A549 (cell line): ENCODE results near the gene PCNX4. TPM values are rescaled to one million over a fixed set of nuclear protein-coding genes. Genes with fewer than 3 reads are reported as not detected.

Experiments used
- ATAC-seq, 2 experiments: fragments of 200-7000 bp in 1 of 2; fragments of >200 bp in 1 of 2; cut with Nextera tagmentation in 1 of 2; cut with Tn5 transposase in 1 of 2; 3 replicates each; pipeline versions ENCODE4 v1.8.0 to v1.9.1; 2018 to 2020; ENCODE audit warnings: mild to moderate bottlenecking in 1 of 2, moderate library complexity in 1 of 2
- CTCF ChIA-PET: fragments of 300-600 bp; sonication (Branson Sonifier 250); formaldehyde crosslinking; extraction: SDS; loops from one replicate; lab custom pipeline; 2021; ENCODE audit warnings: antibody characterized with exemption, inconsistent platforms; lab: Yijun Ruan, JAX
- POLR2A ChIA-PET: fragments of 350-600 bp; formaldehyde crosslinking; extraction: SDS; loops from one replicate; lab custom pipeline; 2021; ENCODE audit warnings: antibody characterized with exemption, inconsistent platforms; lab: Yijun Ruan, JAX
- DNase-seq, 2 experiments: peaks; one replicate each; pipeline versions ENCODE4 v3.0.0 to v3.0.0-alpha.2; 2011 to 2016; ENCODE audit warnings: low read depth in 1 of 2, low spot score in 1 of 2
- FAIRE-seq: peaks from 2 replicates; lab custom pipeline; 2011; peaks lifted over from hg19 to GRCh38; lab: Jason Lieb, UNC
- H3K27ac ChIP-seq, 2 experiments: fragments of >200 bp; sonication (Bioruptor Twin); formaldehyde crosslinking; 3 replicates each; pipeline ENCODE4 v1.5.1; 2016 to 2017
- H3K4me1 ChIP-seq: fragments of >200 bp; sonication (Bioruptor Twin); formaldehyde crosslinking; 3 replicates; pipeline ENCODE4 v1.6.1; 2016
- H3K4me2 ChIP-seq: fragments of >200 bp; sonication (Bioruptor Twin); formaldehyde crosslinking; 3 replicates; pipeline ENCODE4 v1.6.1; 2016
- H3K4me3 ChIP-seq: fragments of >200 bp; sonication (Bioruptor Twin); formaldehyde crosslinking; 3 replicates; pipeline ENCODE4 v1.5.1; 2016
- H3K9me3 ChIP-seq: fragments of >200 bp; sonication (Bioruptor Twin); formaldehyde crosslinking; 3 replicates; pipeline ENCODE4 v1.6.1; 2016
- CBX8 ChIP-seq: fragments of 200-600 bp; sonication (generic); IDR thresholded peaks from 2 replicates; pipeline ENCODE4 v1.6.1; 2016
- CHD2 ChIP-seq: fragments of 150-350 bp; IDR thresholded peaks from 2 replicates; pipeline ENCODE4 v1.6.1; 2014; ENCODE audit warnings: low read length; ENCODE audit not compliant: partially characterized antibody
- CHD4 ChIP-seq: fragments of 200-600 bp; sonication (generic); IDR thresholded peaks from 2 replicates; pipeline ENCODE4 v1.6.1; 2016; ENCODE audit warnings: antibody characterized with exemption, mild to moderate bottlenecking, borderline replicate concordance
- HDAC2 ChIP-seq: fragments of 200-600 bp; sonication (generic); IDR thresholded peaks from 2 replicates; pipeline ENCODE4 v1.6.1; 2016
- HOXB5 ChIP-seq: fragments of 250-450 bp; sonication (Bioruptor Pico); IDR thresholded peaks from 2 replicates; pipeline ENCODE4 v1.5.0; 2020; ENCODE audit warnings: mild to moderate bottlenecking, moderate library complexity
- KDM1A ChIP-seq: fragments of 200-600 bp; sonication (generic); IDR thresholded peaks from 2 replicates; pipeline ENCODE4 v1.6.1; 2016; ENCODE audit warnings: low read depth, mild to moderate bottlenecking
- POLR2A ChIP-seq: IDR thresholded peaks from 2 replicates; pipeline ENCODE4 v1.6.1; 2012; ENCODE audit warnings: mild to moderate bottlenecking, low read length
- RAD21 ChIP-seq, 2 experiments: fragments of >200 bp in 1 of 2; sonication (Bioruptor Twin) in 1 of 2; formaldehyde crosslinking in 1 of 2; IDR thresholded peaks in 1 of 2; conservative IDR thresholded peaks in 1 of 2; 2 replicates in 1 of 2; 3 replicates in 1 of 2; pipeline ENCODE4 v1.6.1; 2012 to 2018; ENCODE audit warnings: inconsistent platforms in 1 of 2
- RARB ChIP-seq: fragments of 250-450 bp; sonication (Bioruptor Pico); IDR thresholded peaks from 2 replicates; pipeline ENCODE4 v1.8.0; 2021; ENCODE audit warnings: mild to moderate bottlenecking, moderate library complexity
- RCOR1 ChIP-seq: fragments of 150-350 bp; IDR thresholded peaks from 2 replicates; pipeline ENCODE4 v1.6.1; 2014; ENCODE audit warnings: antibody characterized with exemption, low read length, low read depth
- RNF2 ChIP-seq: fragments of 200-600 bp; sonication (generic); IDR thresholded peaks from 2 replicates; pipeline ENCODE4 v1.6.1; 2016; ENCODE audit warnings: low read depth, mild to moderate bottlenecking, antibody characterized with exemption, moderate library complexity, borderline replicate concordance
- TP53 ChIP-seq: fragments of 250-450 bp; sonication (Bioruptor Pico); IDR thresholded peaks from 2 replicates; pipeline ENCODE4 v1.5.0; 2021; ENCODE audit warnings: mild to moderate bottlenecking, moderate library complexity
- ZFP36 ChIP-seq: fragments of 450-650 bp; IDR thresholded peaks from 2 replicates; pipeline ENCODE4 v1.6.1; 2014; ENCODE audit warnings: borderline replicate concordance; ENCODE audit not compliant: partially characterized antibody
- WGBS: methylation state at CpG from one replicate; pipeline ENCODE4 v1.1.6; 2017; ENCODE audit errors: missing lambda C conversion rate; 5-methylcytosine and 5-hydroxymethylcytosine counted together
- polyA plus RNA-seq, 4 experiments: library from polyadenylated mRNA; depleted of rRNA in 3 of 4; stranded (reverse); fragments of >200 nt; fragmentation: RNase III in 1 of 4; extraction: RNeasy Plus Mini Kit Qiagen cat#74134 plus additional on column Dnase treatment in 1 of 4; gene quantifications; 2 replicates in 3 of 4; 3 replicates in 1 of 4; pipeline ENCODE4 v1.2.3, GENCODE V29; 2011 to 2017
- TF ChIP-seq, protein P1 (sequence below): IDR thresholded peaks from 2 replicates; pipeline ENCODE4 v1.6.1; 2012
- TF ChIP-seq, protein P2 (sequence below): fragments of >200 bp; sonication (Bioruptor Twin); formaldehyde crosslinking; IDR thresholded peaks from 2 replicates; pipeline ENCODE4 v1.6.1; 2016
- TF ChIP-seq, protein P3 (sequence below): IDR thresholded peaks from 2 replicates; pipeline ENCODE4 v1.6.1; 2012

Gene PCNX4
- polyA plus RNA-seq, 2 of the 4 experiments (the other 2 are of a cell fraction), result 24.2 to 51.0 TPM

GRCh38 chr14:60217713-60218112 lies 126.0 kb downstream of the PCNX4 start:
- WGBS, result 58% methylated on average over 3 of the region's 3 CpGs
- ATAC-seq (no peak), FAIRE-seq (no peak), DNase-seq (no peak)
- ChIA-PET POLR2A (no interaction called here), CTCF (interaction anchor here (1.3 kb wide), 1 partner anchor 34 kb away, joined by 3 read pairs; no protein-coding TSS in a partner anchor)
- no peak for TF ChIP-seq RARB (CRISPR knock-in tag)
- TF ChIP-seq CHD4, result no peak
- no peak for TF ChIP-seq TP53
- TF ChIP-seq KDM1A, result no peak
- TF ChIP-seq CHD2, result no peak
- no peak for TF ChIP-seq ZFP36
- TF ChIP-seq RCOR1, result no peak
- TF ChIP-seq RAD21 (conservative IDR thresholded peaks at IDR 0.05 in 1 of 2, IDR thresholded peaks at IDR 0.05 in 1 of 2), result no peak
- TF ChIP-seq HDAC2, result no peak
- TF ChIP-seq HOXB5, result no peak
- TF ChIP-seq, protein P1, sequence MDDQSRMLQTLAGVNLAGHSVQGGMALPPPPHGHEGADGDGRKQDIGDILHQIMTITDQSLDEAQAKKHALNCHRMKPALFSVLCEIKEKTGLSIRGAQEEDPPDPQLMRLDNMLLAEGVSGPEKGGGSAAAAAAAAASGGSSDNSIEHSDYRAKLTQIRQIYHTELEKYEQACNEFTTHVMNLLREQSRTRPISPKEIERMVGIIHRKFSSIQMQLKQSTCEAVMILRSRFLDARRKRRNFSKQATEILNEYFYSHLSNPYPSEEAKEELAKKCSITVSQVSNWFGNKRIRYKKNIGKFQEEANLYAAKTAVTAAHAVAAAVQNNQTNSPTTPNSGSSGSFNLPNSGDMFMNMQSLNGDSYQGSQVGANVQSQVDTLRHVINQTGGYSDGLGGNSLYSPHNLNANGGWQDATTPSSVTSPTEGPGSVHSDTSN, result no peak
- TF ChIP-seq, protein P2, sequence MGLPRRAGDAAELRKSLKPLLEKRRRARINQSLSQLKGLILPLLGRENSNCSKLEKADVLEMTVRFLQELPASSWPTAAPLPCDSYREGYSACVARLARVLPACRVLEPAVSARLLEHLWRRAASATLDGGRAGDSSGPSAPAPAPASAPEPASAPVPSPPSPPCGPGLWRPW, result no peak
- no peak for TF ChIP-seq CBX8
- TF ChIP-seq, protein P3, sequence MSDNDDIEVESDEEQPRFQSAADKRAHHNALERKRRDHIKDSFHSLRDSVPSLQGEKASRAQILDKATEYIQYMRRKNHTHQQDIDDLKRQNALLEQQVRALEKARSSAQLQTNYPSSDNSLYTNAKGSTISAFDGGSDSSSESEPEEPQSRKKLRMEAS, result no peak
- TF ChIP-seq RNF2, result no peak
- no peak for TF ChIP-seq POLR2A
- H3K27ac ChIP-seq, result no peak overlapping the region
- H3K9me3 ChIP-seq, result no peaks in the 10 kb centered on the region
- H3K4me2 ChIP-seq, result no peak overlapping the region
- no peak overlapping the region for H3K4me3 ChIP-seq
- H3K4me1 ChIP-seq, result no peaks in the 10 kb centered on the region

Other genes with a start within 250 kb of the PCNX4 start
- gene RTN1, start 221.1 kb upstream of the PCNX4 start, polyA plus RNA-seq (2011; rRNA removed), result 0.09 TPM in 1 of 2 replicates, not detected in the other
- gene RTN1, start 221.1 kb upstream of the PCNX4 start, polyA plus RNA-seq (2017; fragmentation: RNase III; extraction: RNeasy Plus Mini Kit Qiagen cat#74134 plus additional on column Dnase treatment), result 0.07 TPM in 1 of 3 replicates, not detected in the others
- not detected in 2 replicates for gene LRRC9, start 171.8 kb upstream of the PCNX4 start, polyA plus RNA-seq (2011; rRNA removed)
- gene LRRC9, start 171.8 kb upstream of the PCNX4 start, polyA plus RNA-seq (2017; fragmentation: RNase III; extraction: RNeasy Plus Mini Kit Qiagen cat#74134 plus additional on column Dnase treatment), result not detected in 3 replicates
- 74.4 and 97.5 TPM in 2 replicates for gene DHRS7, start 73.5 kb downstream of the PCNX4 start, polyA plus RNA-seq (2011; rRNA removed)
- 69.2 to 79.1 TPM (median 75.4 TPM) in 3 replicates for gene DHRS7, start 73.5 kb downstream of the PCNX4 start, polyA plus RNA-seq (2017; fragmentation: RNase III; extraction: RNeasy Plus Mini Kit Qiagen cat#74134 plus additional on column Dnase treatment)
- 58.3 and 76.6 TPM in 2 replicates for gene PPM1A, start 157.3 kb downstream of the PCNX4 start, polyA plus RNA-seq (2011; rRNA removed)
- 37.1 to 40.8 TPM (median 38.5 TPM) in 3 replicates for gene PPM1A, start 157.3 kb downstream of the PCNX4 start, polyA plus RNA-seq (2017; fragmentation: RNase III; extraction: RNeasy Plus Mini Kit Qiagen cat#74134 plus additional on column Dnase treatment)